GM04503 (cell line): ENCODE results near the gene ASPHD2.

Source experiments
- DNase-seq: peaks from one replicate; pipeline ENCODE4 v3.0.0-alpha.2; 2012; ENCODE audit warnings: low read depth

ASPHD2 gene

GRCh38 chr22:26446808-26447515 lies 17.9 kb downstream of the ASPHD2 start:
- DNase-seq = no peak

GRCh38 chr22:26447584-26448329 lies 18.7 kb downstream of the ASPHD2 start:
- no peak for DNase-seq

- DNase-seq = no peak
These were observed 19.3 kb downstream of the ASPHD2 start for GRCh38 chr22:26448334-26448733.

GRCh38 chr22:26448941-26449340 lies 19.9 kb downstream of the ASPHD2 start:
- DNase-seq = no peak

GRCh38 chr22:26450453-26451185 lies 21.6 kb downstream of the ASPHD2 start:
- no peak for DNase-seq

- no peak for DNase-seq
These were observed 23.4 kb downstream of the ASPHD2 start for GRCh38 chr22:26452236-26453016.

GRCh38 chr22:26453216-26453615 lies 24.2 kb downstream of the ASPHD2 start:
- no peak for DNase-seq

GRCh38 chr22:26453812-26454500 lies 24.9 kb downstream of the ASPHD2 start:
- DNase-seq = no peak

- no peak for DNase-seq
These were observed 28.7 kb downstream of the ASPHD2 start for GRCh38 chr22:26457661-26458272.

- no peak for DNase-seq
These were observed 31.1 kb downstream of the ASPHD2 start for GRCh38 chr22:26460202-26460601.

GRCh38 chr22:26461188-26461810 lies 32.2 kb downstream of the ASPHD2 start:
- DNase-seq = no peak

GRCh38 chr22:26462051-26462450 lies 33.0 kb downstream of the ASPHD2 start:
- no peak for DNase-seq

GRCh38 chr22:26462641-26463040 lies 33.6 kb downstream of the ASPHD2 start:
- no peak for DNase-seq

- no peak for DNase-seq
These were observed 34.1 kb downstream of the ASPHD2 start for GRCh38 chr22:26463101-26463661.

- DNase-seq = no peak
These were observed 34.6 kb downstream of the ASPHD2 start for GRCh38 chr22:26463688-26464087.

GRCh38 chr22:26464312-26464711 lies 35.3 kb downstream of the ASPHD2 start:
- DNase-seq = peak; percentile 65

- peak; percentile 21 for DNase-seq
These were observed 37.1 kb downstream of the ASPHD2 start for GRCh38 chr22:26466196-26466595.

GRCh38 chr22:26470807-26471206 lies 41.7 kb downstream of the ASPHD2 start:
- no peak for DNase-seq

- DNase-seq = peak; percentile 36
These were observed 42.5 kb downstream of the ASPHD2 start for GRCh38 chr22:26471522-26471921.

- DNase-seq = no peak
These were observed 45.6 kb downstream of the ASPHD2 start for GRCh38 chr22:26474682-26475081.
